ENCODE data around the gene CST9. TPM values are rescaled to one million over a fixed set of nuclear protein-coding genes. Genes with fewer than 3 reads are reported as not detected.

CST9 gene
- total and polyA plus RNA-seq, 2 of the 13 experiments (the other 11 are each of a cell fraction or from before 2014, with no cell fraction given), result 0.07 TPM; not detected in 1

DNA sequence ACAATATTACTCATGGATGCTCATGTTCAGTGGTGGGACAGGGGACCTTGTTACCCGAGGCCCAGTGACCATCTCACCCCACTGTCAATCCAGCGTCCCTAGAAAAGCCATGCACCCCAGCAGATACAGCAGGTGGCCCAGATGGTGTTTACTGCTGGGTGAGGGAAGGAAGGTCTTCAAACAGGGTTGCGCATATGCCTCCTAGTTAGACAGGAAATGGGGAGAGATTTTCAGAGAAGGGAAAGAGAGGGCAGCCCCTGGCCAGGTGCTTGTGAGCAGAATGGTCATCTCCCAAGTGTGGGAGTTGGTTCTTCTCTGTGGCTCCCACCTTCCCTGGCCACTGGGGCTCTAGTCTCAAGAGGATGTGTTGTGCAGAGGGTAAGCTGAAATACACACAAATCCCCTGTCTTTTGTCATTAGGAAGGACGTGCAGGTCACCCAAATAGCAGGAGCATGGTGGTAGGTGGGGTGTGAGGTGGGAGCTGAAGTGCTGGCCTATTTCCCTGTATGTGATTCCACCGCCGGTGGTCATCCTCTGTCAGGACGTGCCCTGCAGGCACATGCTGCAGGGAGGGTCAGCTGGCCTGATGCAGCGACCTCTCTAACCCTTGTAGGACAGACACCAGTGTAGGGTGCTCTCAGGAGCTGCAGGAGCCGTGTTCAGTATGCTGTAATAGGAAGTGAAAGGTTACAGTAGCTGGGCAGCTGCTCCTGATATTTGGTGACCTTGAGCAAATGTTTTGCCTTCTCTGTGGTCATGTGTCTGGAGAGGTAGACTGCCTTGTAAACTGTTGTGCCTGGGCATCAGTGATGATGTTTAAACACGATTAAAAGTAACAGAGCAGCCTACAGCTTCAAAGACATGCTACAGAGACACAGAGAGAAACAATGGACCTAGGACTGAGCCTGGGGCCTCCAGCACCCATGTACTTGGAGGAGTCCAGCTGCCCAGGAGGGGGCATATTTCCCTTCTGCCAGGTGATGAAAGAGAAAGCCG lies 35.3 kb upstream of the CST9 start (continued):
- TF ChIP-seq, protein P1, sequence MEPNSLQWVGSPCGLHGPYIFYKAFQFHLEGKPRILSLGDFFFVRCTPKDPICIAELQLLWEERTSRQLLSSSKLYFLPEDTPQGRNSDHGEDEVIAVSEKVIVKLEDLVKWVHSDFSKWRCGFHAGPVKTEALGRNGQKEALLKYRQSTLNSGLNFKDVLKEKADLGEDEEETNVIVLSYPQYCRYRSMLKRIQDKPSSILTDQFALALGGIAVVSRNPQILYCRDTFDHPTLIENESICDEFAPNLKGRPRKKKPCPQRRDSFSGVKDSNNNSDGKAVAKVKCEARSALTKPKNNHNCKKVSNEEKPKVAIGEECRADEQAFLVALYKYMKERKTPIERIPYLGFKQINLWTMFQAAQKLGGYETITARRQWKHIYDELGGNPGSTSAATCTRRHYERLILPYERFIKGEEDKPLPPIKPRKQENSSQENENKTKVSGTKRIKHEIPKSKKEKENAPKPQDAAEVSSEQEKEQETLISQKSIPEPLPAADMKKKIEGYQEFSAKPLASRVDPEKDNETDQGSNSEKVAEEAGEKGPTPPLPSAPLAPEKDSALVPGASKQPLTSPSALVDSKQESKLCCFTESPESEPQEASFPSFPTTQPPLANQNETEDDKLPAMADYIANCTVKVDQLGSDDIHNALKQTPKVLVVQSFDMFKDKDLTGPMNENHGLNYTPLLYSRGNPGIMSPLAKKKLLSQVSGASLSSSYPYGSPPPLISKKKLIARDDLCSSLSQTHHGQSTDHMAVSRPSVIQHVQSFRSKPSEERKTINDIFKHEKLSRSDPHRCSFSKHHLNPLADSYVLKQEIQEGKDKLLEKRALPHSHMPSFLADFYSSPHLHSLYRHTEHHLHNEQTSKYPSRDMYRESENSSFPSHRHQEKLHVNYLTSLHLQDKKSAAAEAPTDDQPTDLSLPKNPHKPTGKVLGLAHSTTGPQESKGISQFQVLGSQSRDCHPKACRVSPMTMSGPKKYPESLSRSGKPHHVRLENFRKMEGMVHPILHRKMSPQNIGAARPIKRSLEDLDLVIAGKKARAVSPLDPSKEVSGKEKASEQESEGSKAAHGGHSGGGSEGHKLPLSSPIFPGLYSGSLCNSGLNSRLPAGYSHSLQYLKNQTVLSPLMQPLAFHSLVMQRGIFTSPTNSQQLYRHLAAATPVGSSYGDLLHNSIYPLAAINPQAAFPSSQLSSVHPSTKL (CRISPR knock-in tag; IDR thresholded peaks at IDR 0.05), result peak; percentile 93
- TF ChIP-seq SYNCRIP (IDR thresholded peaks at IDR 0.05; ENCODE audit: insufficient read depth, low read depth, low read length) (no peak), DMAP1 (CRISPR knock-in tag; IDR thresholded peaks at IDR 0.05) (peak; percentile 44; the same call in 1 of the 2 replicates), ZNF839 (CRISPR knock-in tag; IDR thresholded peaks at IDR 0.05; ENCODE audit: borderline replicate concordance) (peak; percentile 56; the same call in 1 of the 2 replicates), EED (CRISPR knock-in tag; IDR thresholded peaks at IDR 0.05) (no peak), ZNF510 (CRISPR knock-in tag; IDR thresholded peaks at IDR 0.05; ENCODE audit: low read depth) (no peak), AGO1 (IDR thresholded peaks at IDR 0.05; ENCODE audit: low read depth, low read length, poor library complexity, severe bottlenecking) (no peak)
- TF ChIP-seq, protein P2, sequence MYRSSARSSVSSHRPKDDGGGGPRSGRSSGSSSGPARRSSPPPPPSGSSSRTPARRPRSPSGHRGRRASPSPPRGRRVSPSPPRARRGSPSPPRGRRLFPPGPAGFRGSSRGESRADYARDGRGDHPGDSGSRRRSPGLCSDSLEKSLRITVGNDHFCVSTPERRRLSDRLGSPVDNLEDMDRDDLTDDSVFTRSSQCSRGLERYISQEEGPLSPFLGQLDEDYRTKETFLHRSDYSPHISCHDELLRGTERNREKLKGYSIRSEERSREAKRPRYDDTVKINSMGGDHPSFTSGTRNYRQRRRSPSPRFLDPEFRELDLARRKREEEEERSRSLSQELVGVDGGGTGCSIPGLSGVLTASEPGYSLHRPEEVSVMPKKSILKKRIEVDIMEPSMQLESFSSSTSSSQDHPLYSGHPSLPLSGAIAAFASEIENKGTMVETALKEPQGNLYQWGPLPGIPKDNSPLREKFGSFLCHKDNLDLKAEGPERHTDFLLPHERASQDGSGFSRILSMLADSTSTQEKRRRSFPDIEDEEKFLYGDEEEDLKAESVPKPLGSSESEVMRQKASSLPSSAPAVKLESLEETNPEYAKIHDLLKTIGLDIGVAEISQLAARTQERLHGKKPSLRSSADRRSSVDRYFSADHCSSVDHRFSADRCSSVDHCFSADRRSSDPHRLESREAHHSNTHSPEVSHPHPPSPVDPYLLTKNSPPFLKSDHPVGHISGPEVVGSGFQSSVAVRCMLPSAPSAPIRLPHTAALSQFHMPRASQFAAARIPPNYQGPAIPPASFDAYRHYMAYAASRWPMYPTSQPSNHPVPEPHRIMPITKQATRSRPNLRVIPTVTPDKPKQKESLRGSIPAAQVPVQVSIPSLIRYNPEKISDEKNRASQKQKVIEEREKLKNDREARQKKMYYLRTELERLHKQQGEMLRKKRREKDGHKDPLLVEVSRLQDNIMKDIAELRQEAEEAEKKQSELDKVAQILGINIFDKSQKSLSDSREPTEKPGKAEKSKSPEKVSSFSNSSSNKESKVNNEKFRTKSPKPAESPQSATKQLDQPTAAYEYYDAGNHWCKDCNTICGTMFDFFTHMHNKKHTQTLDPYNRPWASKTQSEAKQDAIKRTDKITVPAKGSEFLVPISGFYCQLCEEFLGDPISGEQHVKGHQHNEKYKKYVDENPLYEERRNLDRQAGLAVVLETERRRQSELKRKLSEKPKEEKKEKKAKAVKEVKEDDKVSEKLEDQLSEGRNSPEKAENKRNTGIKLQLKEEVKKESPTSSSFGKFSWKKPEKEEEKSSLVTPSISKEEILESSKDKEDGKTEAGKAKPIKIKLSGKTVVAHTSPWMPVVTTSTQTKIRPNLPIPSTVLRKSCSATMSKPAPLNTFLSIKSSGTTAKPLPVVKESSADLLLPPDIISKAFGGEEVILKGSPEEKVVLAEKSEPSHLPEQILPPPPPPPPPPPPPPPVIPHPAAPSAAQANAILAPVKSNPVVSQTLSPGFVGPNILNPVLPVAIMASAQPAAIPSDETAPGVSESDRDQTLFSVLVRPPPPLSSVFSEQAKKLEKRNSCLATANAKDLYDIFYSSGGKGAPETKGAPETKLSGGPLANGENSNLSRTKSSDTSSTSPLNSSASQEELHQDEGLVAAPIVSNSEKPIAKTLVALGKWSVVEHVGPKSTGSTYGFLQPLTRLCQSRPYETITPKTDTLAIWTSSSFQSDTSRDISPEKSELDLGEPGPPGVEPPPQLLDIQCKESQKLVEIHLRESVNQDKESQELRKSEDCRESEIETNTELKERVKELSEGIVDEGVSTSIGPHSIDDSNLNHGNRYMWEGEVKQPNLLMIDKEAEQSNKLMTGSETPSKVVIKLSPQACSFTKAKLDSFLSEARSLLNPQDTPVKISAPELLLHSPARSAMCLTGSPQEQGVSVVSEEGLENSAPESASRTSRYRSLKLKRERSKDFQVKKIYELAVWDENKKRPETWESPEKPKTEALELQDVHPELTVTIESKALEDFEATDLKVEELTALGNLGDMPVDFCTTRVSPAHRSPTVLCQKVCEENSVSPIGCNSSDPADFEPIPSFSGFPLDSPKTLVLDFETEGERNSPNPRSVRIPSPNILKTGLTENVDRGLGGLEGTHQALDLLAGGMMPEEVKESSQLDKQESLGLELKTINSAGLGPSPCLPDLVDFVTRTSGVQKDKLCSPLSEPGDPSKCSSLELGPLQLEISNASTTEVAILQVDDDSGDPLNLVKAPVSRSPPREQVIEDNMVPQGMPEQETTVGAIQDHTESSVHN (CRISPR knock-in tag; IDR thresholded peaks at IDR 0.05), result peak; percentile 79; the same call in 1 of the 2 replicates
- TF ChIP-seq, protein P3, sequence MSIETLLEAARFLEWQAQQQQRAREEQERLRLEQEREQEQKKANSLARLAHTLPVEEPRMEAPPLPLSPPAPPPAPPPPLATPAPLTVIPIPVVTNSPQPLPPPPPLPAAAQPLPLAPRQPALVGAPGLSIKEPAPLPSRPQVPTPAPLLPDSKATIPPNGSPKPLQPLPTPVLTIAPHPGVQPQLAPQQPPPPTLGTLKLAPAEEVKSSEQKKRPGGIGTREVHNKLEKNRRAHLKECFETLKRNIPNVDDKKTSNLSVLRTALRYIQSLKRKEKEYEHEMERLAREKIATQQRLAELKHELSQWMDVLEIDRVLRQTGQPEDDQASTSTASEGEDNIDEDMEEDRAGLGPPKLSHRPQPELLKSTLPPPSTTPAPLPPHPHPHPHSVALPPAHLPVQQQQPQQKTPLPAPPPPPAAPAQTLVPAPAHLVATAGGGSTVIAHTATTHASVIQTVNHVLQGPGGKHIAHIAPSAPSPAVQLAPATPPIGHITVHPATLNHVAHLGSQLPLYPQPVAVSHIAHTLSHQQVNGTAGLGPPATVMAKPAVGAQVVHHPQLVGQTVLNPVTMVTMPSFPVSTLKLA (IDR thresholded peaks at IDR 0.05), result no peak
- TF ChIP-seq, protein P4, sequence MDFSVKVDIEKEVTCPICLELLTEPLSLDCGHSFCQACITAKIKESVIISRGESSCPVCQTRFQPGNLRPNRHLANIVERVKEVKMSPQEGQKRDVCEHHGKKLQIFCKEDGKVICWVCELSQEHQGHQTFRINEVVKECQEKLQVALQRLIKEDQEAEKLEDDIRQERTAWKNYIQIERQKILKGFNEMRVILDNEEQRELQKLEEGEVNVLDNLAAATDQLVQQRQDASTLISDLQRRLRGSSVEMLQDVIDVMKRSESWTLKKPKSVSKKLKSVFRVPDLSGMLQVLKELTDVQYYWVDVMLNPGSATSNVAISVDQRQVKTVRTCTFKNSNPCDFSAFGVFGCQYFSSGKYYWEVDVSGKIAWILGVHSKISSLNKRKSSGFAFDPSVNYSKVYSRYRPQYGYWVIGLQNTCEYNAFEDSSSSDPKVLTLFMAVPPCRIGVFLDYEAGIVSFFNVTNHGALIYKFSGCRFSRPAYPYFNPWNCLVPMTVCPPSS (IDR thresholded peaks at IDR 0.05), result no peak
- TF ChIP-seq, protein P5, sequence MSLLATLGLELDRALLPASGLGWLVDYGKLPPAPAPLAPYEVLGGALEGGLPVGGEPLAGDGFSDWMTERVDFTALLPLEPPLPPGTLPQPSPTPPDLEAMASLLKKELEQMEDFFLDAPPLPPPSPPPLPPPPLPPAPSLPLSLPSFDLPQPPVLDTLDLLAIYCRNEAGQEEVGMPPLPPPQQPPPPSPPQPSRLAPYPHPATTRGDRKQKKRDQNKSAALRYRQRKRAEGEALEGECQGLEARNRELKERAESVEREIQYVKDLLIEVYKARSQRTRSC (CRISPR knock-in tag; IDR thresholded peaks at IDR 0.05; ENCODE audit: low read depth), result no peak

All from HepG2 (cell line).